Measurements from ENCODE around the gene MCRIP1. TPM values are rescaled to one million over a fixed set of nuclear protein-coding genes. Genes with fewer than 3 reads are reported as not detected.

MCRIP1 gene
- 78.6 and 95.7 TPM in 2 replicates for total RNA-seq

GRCh38 chr17:81833160-81833920 is at the start of gene MCRIP1:
MCRIP1 (minus strand) TSS chr17:81833291; CDS start chr17:81824506, 8,785 bp downstream.

GRCh38 chr17:81870981-81871386 is 37.9 kb upstream of the MCRIP1 start, which contains the start of gene ARHGDIA:
ARHGDIA (minus strand) TSS chr17:81871337; CDS start chr17:81869930, 1,407 bp downstream.

GRCh38 chr17:81859906-81860755 is 27.0 kb upstream of the MCRIP1 start, which contains the start of gene P4HB:
P4HB (minus strand) TSS chr17:81860535; CDS start chr17:81860471, 64 bp downstream.

GRCh38 chr17:81834831-81835267 is 1.8 kb upstream of the MCRIP1 start, which contains the start of gene PPP1R27:
PPP1R27 (minus strand) TSS chr17:81835050; CDS start chr17:81834953, 97 bp downstream.

GRCh38 chr17:81803728-81804558 is 29.1 kb downstream of the MCRIP1 start, which contains the start of gene GCGR:
GCGR (plus strand) TSS chr17:81804150; CDS start chr17:81809019, 4,869 bp downstream.

Other genes with a start within 250 kb of the MCRIP1 start
- 49.4 and 70.4 TPM in 2 replicates for gene NPLOC4, start 196.2 kb downstream of the MCRIP1 start, total RNA-seq
- 0.57 and 2.1 TPM in 2 replicates for gene TSPAN10, start 196.1 kb downstream of the MCRIP1 start, total RNA-seq
- gene PDE6G, start 176.7 kb downstream of the MCRIP1 start, total RNA-seq = 0.65 TPM in 1 of 2 replicates, not detected in the other
- gene OXLD1, start 166.7 kb downstream of the MCRIP1 start, total RNA-seq = 30.7 and 33.1 TPM in 2 replicates
- gene CCDC137, start 166.6 kb downstream of the MCRIP1 start, total RNA-seq = 6.5 TPM in 2 replicates
- gene ARL16, start 149.5 kb downstream of the MCRIP1 start, total RNA-seq = 25.5 and 37.8 TPM in 2 replicates
- 54.6 and 69.7 TPM in 2 replicates for gene HGS, start 149.3 kb downstream of the MCRIP1 start, total RNA-seq
- 5.4 and 6.6 TPM in 2 replicates for gene MRPL12, start 129.9 kb downstream of the MCRIP1 start, total RNA-seq
- gene SLC25A10, start 121.0 kb downstream of the MCRIP1 start, total RNA-seq = 6.1 and 6.3 TPM in 2 replicates
- 0.09 TPM in 1 of 2 replicates, not detected in the other for gene GCGR, start 29.1 kb downstream of the MCRIP1 start, total RNA-seq
- gene PPP1R27, start 1.8 kb upstream of the MCRIP1 start, total RNA-seq = not detected in 2 replicates
- gene P4HB, start 27.2 kb upstream of the MCRIP1 start, total RNA-seq = 1,172 and 1,485 TPM in 2 replicates
- gene ARHGDIA, start 38.0 kb upstream of the MCRIP1 start, total RNA-seq = 48.4 and 63.1 TPM in 2 replicates
- 109 and 112 TPM in 2 replicates for gene ALYREF, start 58.3 kb upstream of the MCRIP1 start, total RNA-seq
- 198 and 226 TPM in 2 replicates for gene ANAPC11, start 58.4 kb upstream of the MCRIP1 start, total RNA-seq
- gene NPB, start 68.9 kb upstream of the MCRIP1 start, total RNA-seq = 0.28 and 0.46 TPM in 2 replicates
- 61.2 and 81.8 TPM in 2 replicates for gene PCYT2, start 78.1 kb upstream of the MCRIP1 start, total RNA-seq
- gene SIRT7, start 84.9 kb upstream of the MCRIP1 start, total RNA-seq = 16.9 and 21.2 TPM in 2 replicates
- 13.7 and 17.0 TPM in 2 replicates for gene MAFG, start 94.4 kb upstream of the MCRIP1 start, total RNA-seq
- 105 and 117 TPM in 2 replicates for gene PYCR1, start 104.0 kb upstream of the MCRIP1 start, total RNA-seq
- gene MYADML2, start 113.9 kb upstream of the MCRIP1 start, total RNA-seq = not detected in 2 replicates
- gene NOTUM, start 127.9 kb upstream of the MCRIP1 start, total RNA-seq = under 0.01 and 0.09 TPM in 2 replicates
- gene ASPSCR1, start 144.3 kb upstream of the MCRIP1 start, total RNA-seq = 25.0 and 26.6 TPM in 2 replicates
- 14.4 and 20.1 TPM in 2 replicates for gene CENPX, start 189.6 kb upstream of the MCRIP1 start, total RNA-seq
- 9.2 and 11.1 TPM in 2 replicates for gene LRRC45, start 190.0 kb upstream of the MCRIP1 start, total RNA-seq
- gene RAC3, start 198.4 kb upstream of the MCRIP1 start, total RNA-seq = 5.7 and 10.6 TPM in 2 replicates
- 44.4 and 57.6 TPM in 2 replicates for gene DCXR, start 204.4 kb upstream of the MCRIP1 start, total RNA-seq
- 27.9 and 44.6 TPM in 2 replicates for gene RFNG, start 218.5 kb upstream of the MCRIP1 start, total RNA-seq
- gene GPS1, start 218.6 kb upstream of the MCRIP1 start, total RNA-seq = 85.9 and 88.7 TPM in 2 replicates
- gene DUS1L, start 232.5 kb upstream of the MCRIP1 start, total RNA-seq = 48.6 and 57.0 TPM in 2 replicates

Data from smooth muscle cell of bladder (primary cell).